Activated CD4-positive, alpha-beta T cell treated with anti-CD3 and anti-CD28 coated beads, Interleukin-2, amount 50 U/mL, for 16 hours (primary cell): Measurements from ENCODE around the gene SMCO1.
"Not testable (repeated sequence)": the region's sequence is repeated elsewhere in the genome, so short reads cannot be mapped to it uniquely, and the experiment has no call there.

Experiments used
- DNase-seq: peaks from one replicate; pipeline ENCODE4 v3.0.0-alpha.2; 2020

The SMCO1 gene

DNA sequence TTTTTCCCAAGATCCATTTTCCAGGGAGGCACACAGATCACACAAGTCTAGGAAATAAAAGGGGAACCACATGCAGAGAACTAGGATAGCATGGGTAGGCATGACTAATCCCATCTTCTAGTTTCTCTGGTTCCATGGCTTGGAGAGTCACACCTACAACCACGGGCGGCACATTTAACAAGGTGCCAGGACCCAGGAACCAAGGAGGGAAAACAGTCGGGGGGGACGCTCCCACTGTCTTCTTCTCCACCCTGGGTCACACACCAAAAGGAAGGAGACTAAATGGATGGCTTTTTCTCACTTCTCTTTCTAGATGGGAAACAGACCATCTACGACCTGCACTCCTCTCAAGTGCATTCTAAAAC, 4.6 kb upstream of the SMCO1 start:
- no peak for DNase-seq

GRCh38 chr3:196518966-196519717, 4.0 kb upstream of the SMCO1 start:
- DNase-seq, result peak; percentile 64

GRCh38 chr3:196517919-196518318, 2.8 kb upstream of the SMCO1 start:
- DNase-seq, result no peak

GRCh38 chr3:196517162-196517800, 2.1 kb upstream of the SMCO1 start:
- no peak for DNase-seq

- no peak for DNase-seq
Measured at GRCh38 chr3:196514350-196514716, 813 bp downstream of the SMCO1 start.

DNA sequence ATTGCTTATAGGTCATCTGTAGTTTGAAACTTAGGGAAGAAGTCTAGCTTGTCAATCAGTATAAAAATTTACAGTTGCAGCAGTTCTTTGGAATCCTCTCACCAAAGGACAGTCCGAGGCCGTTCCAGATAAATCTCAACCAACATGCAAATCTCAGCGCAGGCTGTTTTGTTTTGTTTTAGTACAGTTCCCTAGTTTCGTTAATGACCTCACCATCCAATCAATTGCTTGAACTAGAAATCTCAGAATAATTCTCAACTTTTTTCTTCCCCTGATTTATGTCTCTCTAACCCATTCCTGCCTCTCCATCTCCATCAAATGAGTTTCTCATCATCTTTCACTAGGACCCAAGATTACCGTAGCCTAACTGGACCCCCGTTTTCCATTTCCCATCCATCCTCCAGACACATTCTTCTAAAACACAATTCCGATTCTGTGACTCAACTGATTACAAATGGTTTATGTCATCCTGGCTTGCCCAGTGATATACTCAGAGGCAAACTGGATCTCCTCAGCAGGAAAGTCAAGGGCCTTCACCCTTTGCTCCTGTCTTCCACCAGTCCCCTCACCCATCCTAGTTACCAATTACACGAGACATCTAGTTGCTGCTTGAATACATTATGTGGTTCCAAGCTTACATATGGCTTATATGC, 1.3 kb downstream of the SMCO1 start:
- no peak for DNase-seq

GRCh38 chr3:196511646-196512425, 3.3 kb downstream of the SMCO1 start:
- DNase-seq, result not testable (repeated sequence)

GRCh38 chr3:196511108-196511507, 4.0 kb downstream of the SMCO1 start:
- not testable (repeated sequence) for DNase-seq

DNA sequence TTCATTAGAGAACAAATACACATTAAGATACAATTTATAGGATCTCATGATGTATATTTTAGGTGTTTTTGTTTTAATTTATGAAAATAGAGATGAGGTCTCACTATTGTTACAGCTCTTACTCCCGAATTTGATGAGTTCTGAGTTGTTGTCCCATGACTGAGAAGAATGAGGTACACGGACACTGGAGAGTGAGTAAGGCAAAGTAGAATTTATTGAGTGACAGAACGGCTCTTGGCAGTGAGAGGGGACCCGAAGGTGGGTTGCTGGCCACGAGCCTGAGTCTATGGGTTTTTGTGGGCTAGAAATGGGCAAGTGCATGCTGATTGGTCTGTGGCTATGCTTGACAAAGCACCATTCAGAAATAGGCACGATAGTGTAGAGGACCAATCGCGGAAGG, 8.5 kb downstream of the SMCO1 start:
- no peak for DNase-seq

GRCh38 chr3:196504556-196504955, 10.6 kb downstream of the SMCO1 start:
- no peak for DNase-seq

- DNase-seq, result not testable (repeated sequence)
Measured at GRCh38 chr3:196504077-196504398, 11.1 kb downstream of the SMCO1 start.

DNA sequence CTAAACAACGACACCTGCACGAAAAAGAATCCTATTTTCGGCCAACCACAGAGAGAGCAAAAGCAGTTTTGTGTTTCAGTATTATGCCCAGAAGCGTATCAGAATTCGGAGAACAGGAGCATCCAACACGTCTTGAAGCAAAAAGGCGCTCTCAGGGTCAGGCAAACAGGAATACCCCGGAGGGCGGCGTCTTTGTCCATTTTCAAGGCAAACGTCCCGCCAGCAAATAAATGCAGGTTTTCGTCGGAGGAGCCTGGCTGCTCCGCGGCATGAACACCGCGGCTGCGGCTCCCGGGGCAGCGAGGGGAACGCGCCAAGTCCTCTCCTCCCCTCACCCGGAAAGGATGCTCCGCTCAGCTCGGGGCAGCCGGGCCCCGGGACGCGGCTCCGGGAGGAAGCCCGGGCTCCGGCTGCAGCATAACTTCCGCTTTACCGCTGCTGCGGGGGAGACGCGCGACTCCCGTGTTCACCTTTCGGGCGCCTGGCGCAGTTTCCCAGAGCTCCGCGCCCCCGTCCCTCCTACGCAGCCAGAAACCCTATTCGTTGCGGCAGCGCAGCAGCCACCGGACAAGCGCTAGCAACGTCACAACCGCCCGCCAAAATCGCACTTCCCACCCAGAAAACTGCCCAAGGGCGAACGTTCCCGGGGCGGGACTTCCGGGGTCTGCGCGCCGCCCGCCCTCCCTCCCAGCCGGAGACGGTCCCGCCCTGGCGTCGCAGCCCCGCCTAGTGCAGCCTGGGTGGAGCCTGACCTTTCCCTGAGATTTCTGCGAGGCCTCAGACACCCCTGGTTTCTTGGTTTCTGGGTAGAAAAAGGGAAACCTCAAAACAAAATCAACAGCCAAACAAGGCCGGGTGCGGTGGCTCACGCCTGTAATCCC, 11.7 kb downstream of the SMCO1 start, which contains the start of gene RNF168:
Gene RNF168 (minus strand): TSS at position 573 of the 881 bp plus-strand sequence. CDS start 595 bp downstream, outside the sequence.
- peak; percentile 97 for DNase-seq

DNA sequence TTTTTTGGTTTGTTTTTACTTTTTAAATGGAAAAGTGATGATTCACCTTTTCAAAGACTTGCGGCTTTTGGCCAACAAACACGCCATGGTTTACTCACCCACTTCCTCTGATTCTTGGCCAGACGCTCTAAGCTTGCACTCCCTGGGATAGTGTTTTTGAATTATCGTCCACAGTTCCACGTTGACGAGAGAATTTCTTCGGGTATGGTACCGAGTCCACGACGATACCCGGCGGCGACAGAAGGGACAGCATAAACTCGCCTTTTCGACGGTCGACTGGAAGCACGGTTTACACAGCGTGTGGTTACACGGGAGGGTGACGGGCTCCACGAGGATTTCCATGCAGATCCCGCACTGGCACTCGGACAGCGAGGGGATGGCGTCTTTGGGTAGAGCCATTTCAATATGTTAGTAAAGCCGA, 12.4 kb downstream of the SMCO1 start:
- DNase-seq, result peak; percentile 81

- DNase-seq, result peak; percentile 36
Measured at GRCh38 chr3:196501316-196502044, 13.7 kb downstream of the SMCO1 start.

DNA sequence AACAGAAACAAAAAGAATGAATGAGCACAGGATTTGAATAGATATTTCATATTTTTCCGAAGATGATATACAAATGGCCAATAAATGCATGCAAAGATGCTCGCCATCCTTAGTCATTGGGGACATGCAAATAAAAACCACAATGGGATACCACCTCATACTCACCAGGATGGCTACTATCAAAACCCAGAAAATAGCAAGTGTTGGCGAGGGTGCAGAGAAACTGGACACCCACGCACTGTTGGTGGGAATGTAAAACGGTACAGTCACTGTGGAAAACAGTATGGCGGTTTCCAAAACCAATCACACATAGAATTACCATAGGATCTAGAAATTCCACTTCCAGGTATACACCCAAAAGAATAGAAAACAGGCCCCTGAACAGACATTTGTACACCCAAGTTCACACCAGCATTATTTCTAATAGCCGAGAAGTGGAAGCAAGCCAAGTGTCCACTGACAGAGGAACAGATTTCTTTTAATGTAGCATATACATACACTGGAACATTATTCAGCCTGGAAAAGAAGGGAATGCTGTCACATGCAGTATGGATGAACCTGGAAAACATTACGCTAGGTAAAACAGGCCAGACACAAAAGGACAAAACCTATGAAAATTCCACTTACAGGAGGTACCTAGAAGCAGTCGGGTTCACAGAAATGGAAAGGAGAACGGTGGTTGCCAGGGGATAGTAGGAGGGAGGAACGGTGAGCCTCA, 15.2 kb downstream of the SMCO1 start:
- no peak for DNase-seq

DNA sequence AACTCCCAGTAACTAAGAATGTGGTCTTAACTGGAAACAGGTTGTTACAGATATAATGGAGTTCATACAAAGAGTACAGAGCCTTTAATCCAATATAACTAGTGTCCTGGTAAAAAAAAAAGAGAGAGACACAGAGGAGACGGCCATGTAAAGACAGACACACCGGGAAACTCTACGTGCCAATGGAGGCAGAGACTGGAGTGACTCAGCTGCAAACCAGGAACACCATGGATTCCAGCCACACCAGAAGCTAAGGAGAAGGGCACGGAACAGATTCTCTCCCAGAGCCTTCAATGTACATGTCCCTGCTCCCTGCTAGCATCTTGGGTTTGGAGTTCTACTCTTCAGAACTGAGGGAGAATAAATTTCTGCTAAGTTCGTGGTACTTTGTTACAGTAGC, 16.1 kb downstream of the SMCO1 start:
- no peak for DNase-seq

DNA sequence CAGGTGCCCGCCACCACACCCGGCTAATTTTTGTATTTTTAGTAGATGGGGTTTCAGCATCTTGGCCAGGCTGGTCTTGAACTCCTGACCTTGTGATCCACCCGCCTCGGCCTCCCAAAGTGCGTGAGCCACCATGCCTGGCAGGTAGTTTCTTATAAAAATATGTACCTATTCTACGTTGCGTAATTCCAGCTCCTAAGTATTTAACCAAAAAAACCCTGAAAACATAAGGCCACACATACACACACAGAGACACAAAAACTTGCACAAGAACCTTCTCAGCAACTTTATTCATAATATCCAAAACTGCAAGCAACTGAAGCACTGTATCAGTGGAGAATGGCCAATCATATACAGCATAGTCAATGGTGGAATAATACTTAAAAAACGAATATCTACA, 16.8 kb downstream of the SMCO1 start:
- DNase-seq, result no peak

GRCh38 chr3:196496183-196496582, 19.0 kb downstream of the SMCO1 start:
- no peak for DNase-seq

DNA sequence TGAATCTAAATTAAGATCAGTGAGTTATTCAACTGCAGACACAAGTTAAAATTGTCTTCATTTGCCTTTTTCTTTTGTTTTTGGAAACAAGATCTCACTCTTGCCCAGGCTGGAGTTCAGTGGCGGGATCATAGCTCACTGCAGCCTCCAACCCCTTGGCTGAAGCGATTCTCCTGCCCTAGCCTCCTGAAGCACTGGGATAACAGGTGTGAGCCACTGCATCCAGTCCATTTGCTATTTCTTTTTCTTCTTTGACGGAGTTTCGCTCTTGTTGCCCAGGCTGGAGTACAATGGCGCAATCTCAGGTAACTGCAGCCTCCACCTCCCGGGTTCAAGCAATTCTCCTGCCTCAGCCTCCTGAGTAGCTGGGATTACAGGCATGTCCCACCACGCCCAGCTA, 21.9 kb downstream of the SMCO1 start:
- no peak for DNase-seq

- no peak for DNase-seq
Measured at GRCh38 chr3:196492080-196492479, 23.1 kb downstream of the SMCO1 start.

GRCh38 chr3:196489747-196490146, 25.4 kb downstream of the SMCO1 start:
- no peak for DNase-seq
